IPS-18a (cell line): ENCODE results near the gene TRIO.

Source experiments
- H3K27ac ChIP-seq: one replicate; pipeline ENCODE4 v1.5.1; 2013; ENCODE audit warnings: low read length
- H3K27me3 ChIP-seq: one replicate; pipeline ENCODE4 v1.6.1; 2013; ENCODE audit warnings: mild to moderate bottlenecking, low read length; ENCODE audit not compliant: control insufficient read depth, insufficient read depth
- H3K36me3 ChIP-seq: one replicate; pipeline ENCODE4 v1.6.1; 2013; ENCODE audit warnings: low read depth, low read length; ENCODE audit not compliant: control insufficient read depth
- H3K4me1 ChIP-seq: one replicate; pipeline ENCODE4 v1.6.1; 2013; ENCODE audit warnings: low read depth, low read length; ENCODE audit not compliant: control insufficient read depth
- H3K4me3 ChIP-seq: one replicate; pipeline ENCODE4 v1.5.1; 2013; ENCODE audit warnings: low read length
- H3K9ac ChIP-seq: one replicate; pipeline ENCODE4 v1.6.1; 2013; ENCODE audit warnings: mild to moderate bottlenecking, low read length, moderate library complexity
- H3K9me3 ChIP-seq: one replicate; pipeline ENCODE4 v1.6.1; 2013; ENCODE audit warnings: low read depth, low read length; ENCODE audit not compliant: control insufficient read depth

The TRIO gene

GRCh38 chr5:14226992-14227391 is 83.8 kb downstream of the TRIO start:
- H3K9me3 ChIP-seq = no peaks in the 10 kb centered on the region
- no peaks in the 10 kb centered on the region for H3K27me3 ChIP-seq
- no peak overlapping the region for H3K27ac ChIP-seq
- H3K4me3 ChIP-seq = no peak overlapping the region
- no peaks in the 10 kb centered on the region for H3K36me3 ChIP-seq
- peaks cover 28% of the 10 kb centered on the region for H3K4me1 ChIP-seq
- no peak overlapping the region for H3K9ac ChIP-seq

GRCh38 chr5:14227513-14227912 is 84.4 kb downstream of the TRIO start:
- Histone ChIP-seq H3K9ac (no peak overlapping the region), H3K27me3 (no peaks in the 10 kb centered on the region), H3K9me3 (no peaks in the 10 kb centered on the region), H3K27ac (no peak overlapping the region), H3K4me1 (peaks cover 23% of the 10 kb centered on the region), H3K36me3 (no peaks in the 10 kb centered on the region), H3K4me3 (no peak overlapping the region)

GRCh38 chr5:14228219-14228618 is 85.1 kb downstream of the TRIO start:
- Histone ChIP-seq H3K27ac (no peak overlapping the region), H3K4me3 (no peak overlapping the region), H3K4me1 (peaks cover 16% of the 10 kb centered on the region)

GRCh38 chr5:14229181-14229580 is 86.0 kb downstream of the TRIO start:
- H3K4me1 ChIP-seq = peaks cover 17% of the 10 kb centered on the region
- no peaks in the 10 kb centered on the region for H3K27me3 ChIP-seq
- no peak overlapping the region for H3K27ac ChIP-seq

More at GRCh38 chr5:14228219-14228618, 85.1 kb downstream of the TRIO start:
- Histone ChIP-seq H3K27me3 (no peaks in the 10 kb centered on the region), H3K36me3 (no peaks in the 10 kb centered on the region), H3K9ac (no peak overlapping the region), H3K9me3 (no peaks in the 10 kb centered on the region)

GRCh38 chr5:14229734-14230133 is 86.6 kb downstream of the TRIO start:
- no peaks in the 10 kb centered on the region for H3K9me3 ChIP-seq
- H3K4me1 ChIP-seq = peaks cover 21% of the 10 kb centered on the region
- no peaks in the 10 kb centered on the region for H3K36me3 ChIP-seq
- H3K27ac ChIP-seq = no peak overlapping the region
- H3K9ac ChIP-seq = no peak overlapping the region
- no peak overlapping the region for H3K4me3 ChIP-seq
- H3K27me3 ChIP-seq = no peaks in the 10 kb centered on the region

More at GRCh38 chr5:14229181-14229580, 86.0 kb downstream of the TRIO start:
- no peaks in the 10 kb centered on the region for H3K9me3 ChIP-seq
- H3K4me3 ChIP-seq = no peak overlapping the region
- H3K36me3 ChIP-seq = no peaks in the 10 kb centered on the region
- no peak overlapping the region for H3K9ac ChIP-seq

GRCh38 chr5:14231156-14231555 is 88.0 kb downstream of the TRIO start:
- Histone ChIP-seq H3K9me3 (no peaks in the 10 kb centered on the region), H3K36me3 (no peaks in the 10 kb centered on the region), H3K4me3 (no peak overlapping the region), H3K27me3 (no peaks in the 10 kb centered on the region), H3K4me1 (peaks cover 21% of the 10 kb centered on the region), H3K9ac (no peak overlapping the region), H3K27ac (no peak overlapping the region)

- H3K9ac ChIP-seq = no peak overlapping the region
- no peaks in the 10 kb centered on the region for H3K27me3 ChIP-seq
- no peak overlapping the region for H3K4me3 ChIP-seq
- H3K4me1 ChIP-seq = peaks cover 27% of the 10 kb centered on the region
- H3K36me3 ChIP-seq = no peaks in the 10 kb centered on the region
- H3K27ac ChIP-seq = no peak overlapping the region
- no peaks in the 10 kb centered on the region for H3K9me3 ChIP-seq
Measured at GRCh38 chr5:14231890-14232289, 88.7 kb downstream of the TRIO start.

- no peaks in the 10 kb centered on the region for H3K27me3 ChIP-seq
- no peaks in the 10 kb centered on the region for H3K9me3 ChIP-seq
- no peak overlapping the region for H3K9ac ChIP-seq
- no peak overlapping the region for H3K4me3 ChIP-seq
- H3K27ac ChIP-seq = no peak overlapping the region
- H3K4me1 ChIP-seq = peaks cover 47% of the 10 kb centered on the region
- H3K36me3 ChIP-seq = no peaks in the 10 kb centered on the region
Measured at GRCh38 chr5:14234204-14234603, 91.1 kb downstream of the TRIO start.

- no peaks in the 10 kb centered on the region for H3K36me3 ChIP-seq
- no peak overlapping the region for H3K4me3 ChIP-seq
- no peak overlapping the region for H3K27ac ChIP-seq
- H3K9ac ChIP-seq = no peak overlapping the region
- H3K9me3 ChIP-seq = no peaks in the 10 kb centered on the region
- H3K4me1 ChIP-seq = peaks cover 50% of the 10 kb centered on the region
- H3K27me3 ChIP-seq = no peaks in the 10 kb centered on the region
Measured at GRCh38 chr5:14235872-14236271, 92.7 kb downstream of the TRIO start.

- peaks cover 45% of the 10 kb centered on the region for H3K4me1 ChIP-seq
- H3K36me3 ChIP-seq = no peaks in the 10 kb centered on the region
- H3K4me3 ChIP-seq = no peak overlapping the region
- H3K9ac ChIP-seq = no peak overlapping the region
- no peaks in the 10 kb centered on the region for H3K9me3 ChIP-seq
- H3K27ac ChIP-seq = no peak overlapping the region
- no peaks in the 10 kb centered on the region for H3K27me3 ChIP-seq
Measured at GRCh38 chr5:14236757-14237156, 93.6 kb downstream of the TRIO start.

- Histone ChIP-seq H3K27ac (no peak overlapping the region), H3K9me3 (no peaks in the 10 kb centered on the region), H3K36me3 (no peaks in the 10 kb centered on the region), H3K4me3 (no peak overlapping the region), H3K27me3 (no peaks in the 10 kb centered on the region), H3K9ac (no peak overlapping the region), H3K4me1 (peaks cover 45% of the 10 kb centered on the region)
Measured at GRCh38 chr5:14237317-14238086, 94.4 kb downstream of the TRIO start.

- Histone ChIP-seq H3K36me3 (no peaks in the 10 kb centered on the region), H3K4me1 (peaks cover 45% of the 10 kb centered on the region), H3K27ac (no peak overlapping the region), H3K9me3 (no peaks in the 10 kb centered on the region), H3K4me3 (no peak overlapping the region), H3K27me3 (no peaks in the 10 kb centered on the region), H3K9ac (no peak overlapping the region)
Measured at GRCh38 chr5:14238272-14238671, 95.1 kb downstream of the TRIO start.
